ENCODE data around the gene CDKN2A.

DNA sequence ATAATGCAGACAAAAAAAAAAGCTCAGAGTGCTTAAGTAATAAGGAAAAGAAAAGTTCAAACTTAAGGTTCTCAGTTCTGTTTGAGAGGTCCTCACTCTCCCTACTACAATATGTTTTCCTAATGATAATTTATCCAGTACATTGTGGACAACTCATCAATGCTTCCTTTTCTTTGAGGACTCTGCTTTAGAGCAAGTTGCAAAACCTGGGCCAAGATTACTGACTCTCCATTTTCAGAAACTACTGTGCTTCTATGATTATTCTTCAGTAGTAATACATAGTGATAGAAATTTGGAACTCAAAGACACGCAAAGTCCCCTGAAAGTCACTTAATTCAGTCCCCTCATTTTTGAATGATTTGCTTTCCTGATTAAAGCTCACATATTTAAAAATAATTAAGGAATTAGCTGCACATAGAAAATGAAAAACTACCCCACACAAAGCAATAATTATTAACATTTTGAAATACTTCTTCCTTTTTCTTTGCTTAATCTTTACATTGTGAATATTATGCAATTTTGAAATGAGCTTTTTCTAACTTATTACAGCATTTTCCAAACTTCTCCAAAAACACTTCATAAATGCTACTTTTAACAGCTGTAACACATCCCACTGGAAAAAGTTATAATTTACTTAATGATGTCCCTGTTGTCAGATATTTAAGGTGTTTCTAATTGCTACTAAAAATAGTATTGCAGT is 11.2 kb downstream of the CDKN2A start:
- TF ChIP-seq, protein P1, sequence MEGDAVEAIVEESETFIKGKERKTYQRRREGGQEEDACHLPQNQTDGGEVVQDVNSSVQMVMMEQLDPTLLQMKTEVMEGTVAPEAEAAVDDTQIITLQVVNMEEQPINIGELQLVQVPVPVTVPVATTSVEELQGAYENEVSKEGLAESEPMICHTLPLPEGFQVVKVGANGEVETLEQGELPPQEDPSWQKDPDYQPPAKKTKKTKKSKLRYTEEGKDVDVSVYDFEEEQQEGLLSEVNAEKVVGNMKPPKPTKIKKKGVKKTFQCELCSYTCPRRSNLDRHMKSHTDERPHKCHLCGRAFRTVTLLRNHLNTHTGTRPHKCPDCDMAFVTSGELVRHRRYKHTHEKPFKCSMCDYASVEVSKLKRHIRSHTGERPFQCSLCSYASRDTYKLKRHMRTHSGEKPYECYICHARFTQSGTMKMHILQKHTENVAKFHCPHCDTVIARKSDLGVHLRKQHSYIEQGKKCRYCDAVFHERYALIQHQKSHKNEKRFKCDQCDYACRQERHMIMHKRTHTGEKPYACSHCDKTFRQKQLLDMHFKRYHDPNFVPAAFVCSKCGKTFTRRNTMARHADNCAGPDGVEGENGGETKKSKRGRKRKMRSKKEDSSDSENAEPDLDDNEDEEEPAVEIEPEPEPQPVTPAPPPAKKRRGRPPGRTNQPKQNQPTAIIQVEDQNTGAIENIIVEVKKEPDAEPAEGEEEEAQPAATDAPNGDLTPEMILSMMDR (IDR thresholded peaks at IDR 0.05; ENCODE audit: poor library complexity, severe bottlenecking) = no peak
- TF ChIP-seq RAD21 (conservative IDR thresholded peaks at IDR 0.05) = no peak
- TF ChIP-seq POLR2AphosphoS5 (IDR thresholded peaks at IDR 0.05) = no peak
- no peak for TF ChIP-seq EP300 (conservative IDR thresholded peaks at IDR 0.05; ENCODE audit: poor library complexity, severe bottlenecking)
- TF ChIP-seq EZH2 (IDR thresholded peaks at IDR 0.05; ENCODE audit: borderline replicate concordance, insufficient read depth, low read length, poor library complexity, severe bottlenecking) = no peak

Data from neural cell (in vitro differentiated cells).